ENCODE results near the gene M1AP. TPM values are rescaled to one million over a fixed set of nuclear protein-coding genes. Genes with fewer than 3 reads are reported as not detected.
A peak's percentile ranks its signal among the peaks of the same experiment; 100 is the strongest.

The M1AP gene
- total RNA-seq, 1 experiment from 2014 or later: not detected

GRCh38 chr2:74548285-74548899 is 99.7 kb downstream of the M1AP start:
- ChIA-PET POLR2A (no interaction called here), CTCF (interaction anchor here (0.7 kb wide), 2 partner anchors 49 to 64 kb away, joined by 3 to 4 read pairs; partner anchors contain the start of gene LBX2)
- BruUV-seq (replicated peaks): no TSS peak
- ATAC-seq: no peak
- no peak for DNase-seq (ENCODE audit: low read depth, low spot score)
- H3K4me1 ChIP-seq (ENCODE audit: control insufficient read depth, insufficient read depth, low read length): peaks cover 18% of the 10 kb centered on the region
- H3K27ac ChIP-seq (ENCODE audit: low read length): peak overlapping the region; percentile 73
- intact Hi-C loops (cut with micrococcal nuclease; ENCODE audit: unreplicated experiment): no loop called here
- H3K27me3 ChIP-seq (ENCODE audit: control insufficient read depth, insufficient read depth, low read length): no peaks in the 10 kb centered on the region; the same call in 1 of the 2 replicates
- H3K9me3 ChIP-seq (ENCODE audit: control insufficient read depth, insufficient read depth, low read depth, low read length): no peaks in the 10 kb centered on the region
- in situ Hi-C loops (cut with HindIII; ENCODE audit: low pct_unique_long_range_greater_than_20kb, low sequenced_read_pairs): no loop called here
- no peaks in the 10 kb centered on the region for H3K36me3 ChIP-seq (ENCODE audit: control insufficient read depth, insufficient read depth, low read length)
- peak overlapping the region; percentile 70 to 80 for H3K4me3 ChIP-seq (ENCODE audit: low read depth in 2 of 2, low read length in 2 of 2)
- TF ChIP-seq, protein P1, sequence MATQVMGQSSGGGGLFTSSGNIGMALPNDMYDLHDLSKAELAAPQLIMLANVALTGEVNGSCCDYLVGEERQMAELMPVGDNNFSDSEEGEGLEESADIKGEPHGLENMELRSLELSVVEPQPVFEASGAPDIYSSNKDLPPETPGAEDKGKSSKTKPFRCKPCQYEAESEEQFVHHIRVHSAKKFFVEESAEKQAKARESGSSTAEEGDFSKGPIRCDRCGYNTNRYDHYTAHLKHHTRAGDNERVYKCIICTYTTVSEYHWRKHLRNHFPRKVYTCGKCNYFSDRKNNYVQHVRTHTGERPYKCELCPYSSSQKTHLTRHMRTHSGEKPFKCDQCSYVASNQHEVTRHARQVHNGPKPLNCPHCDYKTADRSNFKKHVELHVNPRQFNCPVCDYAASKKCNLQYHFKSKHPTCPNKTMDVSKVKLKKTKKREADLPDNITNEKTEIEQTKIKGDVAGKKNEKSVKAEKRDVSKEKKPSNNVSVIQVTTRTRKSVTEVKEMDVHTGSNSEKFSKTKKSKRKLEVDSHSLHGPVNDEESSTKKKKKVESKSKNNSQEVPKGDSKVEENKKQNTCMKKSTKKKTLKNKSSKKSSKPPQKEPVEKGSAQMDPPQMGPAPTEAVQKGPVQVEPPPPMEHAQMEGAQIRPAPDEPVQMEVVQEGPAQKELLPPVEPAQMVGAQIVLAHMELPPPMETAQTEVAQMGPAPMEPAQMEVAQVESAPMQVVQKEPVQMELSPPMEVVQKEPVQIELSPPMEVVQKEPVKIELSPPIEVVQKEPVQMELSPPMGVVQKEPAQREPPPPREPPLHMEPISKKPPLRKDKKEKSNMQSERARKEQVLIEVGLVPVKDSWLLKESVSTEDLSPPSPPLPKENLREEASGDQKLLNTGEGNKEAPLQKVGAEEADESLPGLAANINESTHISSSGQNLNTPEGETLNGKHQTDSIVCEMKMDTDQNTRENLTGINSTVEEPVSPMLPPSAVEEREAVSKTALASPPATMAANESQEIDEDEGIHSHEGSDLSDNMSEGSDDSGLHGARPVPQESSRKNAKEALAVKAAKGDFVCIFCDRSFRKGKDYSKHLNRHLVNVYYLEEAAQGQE (IDR thresholded peaks at IDR 0.05; ENCODE audit: insufficient read depth in 1 of 2, low read depth in 2 of 2, low read length in 1 of 2): no peak
- TF ChIP-seq POLR2AphosphoS5 (IDR thresholded peaks at IDR 0.05; ENCODE audit: low read depth, low read length) (no peak), SIN3A (IDR thresholded peaks at IDR 0.05; ENCODE audit: borderline replicate concordance, insufficient read depth, low read depth, low read length) (no peak), TCF7L2 (IDR thresholded peaks at IDR 0.05; ENCODE audit: low read depth, low read length) (no peak; the same call in 1 of the 2 replicates)
- TF ChIP-seq, protein P2, sequence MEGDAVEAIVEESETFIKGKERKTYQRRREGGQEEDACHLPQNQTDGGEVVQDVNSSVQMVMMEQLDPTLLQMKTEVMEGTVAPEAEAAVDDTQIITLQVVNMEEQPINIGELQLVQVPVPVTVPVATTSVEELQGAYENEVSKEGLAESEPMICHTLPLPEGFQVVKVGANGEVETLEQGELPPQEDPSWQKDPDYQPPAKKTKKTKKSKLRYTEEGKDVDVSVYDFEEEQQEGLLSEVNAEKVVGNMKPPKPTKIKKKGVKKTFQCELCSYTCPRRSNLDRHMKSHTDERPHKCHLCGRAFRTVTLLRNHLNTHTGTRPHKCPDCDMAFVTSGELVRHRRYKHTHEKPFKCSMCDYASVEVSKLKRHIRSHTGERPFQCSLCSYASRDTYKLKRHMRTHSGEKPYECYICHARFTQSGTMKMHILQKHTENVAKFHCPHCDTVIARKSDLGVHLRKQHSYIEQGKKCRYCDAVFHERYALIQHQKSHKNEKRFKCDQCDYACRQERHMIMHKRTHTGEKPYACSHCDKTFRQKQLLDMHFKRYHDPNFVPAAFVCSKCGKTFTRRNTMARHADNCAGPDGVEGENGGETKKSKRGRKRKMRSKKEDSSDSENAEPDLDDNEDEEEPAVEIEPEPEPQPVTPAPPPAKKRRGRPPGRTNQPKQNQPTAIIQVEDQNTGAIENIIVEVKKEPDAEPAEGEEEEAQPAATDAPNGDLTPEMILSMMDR (IDR thresholded peaks at IDR 0.05): no peak

GRCh38 chr2:74546004-74546403 is 102.1 kb downstream of the M1AP start:
- in situ Hi-C loops (cut with HindIII; ENCODE audit: low pct_unique_long_range_greater_than_20kb, low sequenced_read_pairs): no loop called here
- no peaks in the 10 kb centered on the region for H3K36me3 ChIP-seq (ENCODE audit: control insufficient read depth, insufficient read depth, low read length)
- no peak for ATAC-seq
- CTCF ChIA-PET: no interaction called here
- H3K4me1 ChIP-seq (ENCODE audit: control insufficient read depth, insufficient read depth, low read length): peaks cover 11% of the 10 kb centered on the region
- POLR2A ChIA-PET: no interaction called here
- no peak for DNase-seq (ENCODE audit: low read depth, low spot score)
- H3K27ac ChIP-seq (ENCODE audit: low read length): no peak overlapping the region
- no peak for TF ChIP-seq SIN3A (IDR thresholded peaks at IDR 0.05; ENCODE audit: borderline replicate concordance, insufficient read depth, low read depth, low read length)
- TF ChIP-seq, protein P2 (IDR thresholded peaks at IDR 0.05): no peak
- no peak for TF ChIP-seq TCF7L2 (IDR thresholded peaks at IDR 0.05; ENCODE audit: low read depth, low read length)
- TF ChIP-seq POLR2AphosphoS5 (IDR thresholded peaks at IDR 0.05; ENCODE audit: low read depth, low read length): no peak
- TF ChIP-seq, protein P1 (IDR thresholded peaks at IDR 0.05; ENCODE audit: insufficient read depth in 1 of 2, low read depth in 2 of 2, low read length in 1 of 2): no peak
- H3K27me3 ChIP-seq (ENCODE audit: control insufficient read depth, insufficient read depth, low read length): no peaks in the 10 kb centered on the region; the same call in 1 of the 2 replicates
- no peaks in the 10 kb centered on the region for H3K9me3 ChIP-seq (ENCODE audit: control insufficient read depth, insufficient read depth, low read depth, low read length)
- no peak overlapping the region for H3K4me3 ChIP-seq (ENCODE audit: low read depth in 2 of 2, low read length in 2 of 2)
- no TSS peak for BruUV-seq (replicated peaks)
- intact Hi-C loops (cut with micrococcal nuclease; ENCODE audit: unreplicated experiment): no loop called here

Data from Panc1 (cell line).